Ectodermal cell (in vitro differentiated cells): ENCODE measurements around the gene FGFR3.
"Not testable (repeated sequence)": the region's sequence is repeated elsewhere in the genome, so short reads cannot be mapped to it uniquely, and the experiment has no call there.

Experiments
- H3K27ac ChIP-seq: 2 replicates; pipeline ENCODE4 v1.7.0; 2013; ENCODE audit warnings: mild to moderate bottlenecking, low read depth, low read length; ENCODE audit not compliant: insufficient read depth, poor library complexity, severe bottlenecking
- H3K27me3 ChIP-seq: 2 replicates; pipeline ENCODE4 v1.7.0; 2013; ENCODE audit warnings: mild to moderate bottlenecking, low read length; ENCODE audit not compliant: insufficient read depth, control insufficient read depth, poor library complexity, severe bottlenecking
- H3K36me3 ChIP-seq: one replicate; pipeline ENCODE4 v1.7.0; 2013; ENCODE audit warnings: low read length; ENCODE audit not compliant: control insufficient read depth, insufficient read depth
- H3K4me1 ChIP-seq: one replicate; pipeline ENCODE4 v1.7.0; 2013; ENCODE audit warnings: low read length; ENCODE audit not compliant: control insufficient read depth, insufficient read depth
- H3K4me3 ChIP-seq: 2 replicates; pipeline ENCODE4 v1.7.0; 2013; ENCODE audit warnings: low read depth, low read length, control low read depth; ENCODE audit not compliant: insufficient read depth
- H3K9me3 ChIP-seq: 2 replicates; pipeline ENCODE4 v1.7.0; 2013; ENCODE audit warnings: mild to moderate bottlenecking, low read length, moderate library complexity; ENCODE audit not compliant: control insufficient read depth
- WGBS, 2 experiments: methylation state at CpG; one replicate each; pipeline ENCODE4 v1.1.7; 2013; ENCODE audit warnings: missing lambda C conversion rate in 2 of 2; 5-methylcytosine and 5-hydroxymethylcytosine counted together

Gene FGFR3

DNA sequence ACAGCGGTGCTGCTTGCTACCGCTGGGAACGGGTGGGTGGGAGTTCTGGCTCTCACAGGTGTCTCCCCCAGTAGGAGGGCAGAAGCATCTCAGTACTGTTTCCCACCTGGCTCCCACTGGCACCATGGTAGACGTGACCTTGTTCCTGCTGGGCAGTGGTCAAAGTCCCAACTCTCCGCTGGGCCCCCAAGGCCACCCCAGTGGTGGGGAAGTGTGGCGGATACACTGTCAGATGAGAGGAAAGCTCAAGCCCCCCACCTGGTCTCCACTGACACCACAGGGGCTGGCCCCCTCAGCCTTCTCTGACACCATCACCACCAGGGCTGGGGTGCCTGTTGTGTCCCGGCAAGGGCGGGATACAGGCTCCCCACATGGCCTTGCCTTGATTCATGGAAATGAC lies 38.2 kb downstream of the FGFR3 start:
- WGBS, 2 experiments: 94 to 97% methylated on average over 8 of the region's 8 CpGs
- Histone ChIP-seq H3K36me3 (peaks cover 6% of the 10 kb centered on the region), H3K27ac (no peak overlapping the region), H3K4me1 (peaks cover 5% of the 10 kb centered on the region), H3K9me3 (no peaks in the 10 kb centered on the region), H3K4me3 (no peak overlapping the region), H3K27me3 (no peaks in the 10 kb centered on the region)

GRCh38 chr4:1832690-1833089 lies 39.6 kb downstream of the FGFR3 start:
- no peaks in the 10 kb centered on the region for H3K27me3 ChIP-seq
- H3K4me3 ChIP-seq: no peak overlapping the region
- WGBS, 2 experiments: 96 to 97% methylated on average over 18 of the region's 18 CpGs
- H3K4me1 ChIP-seq: no peaks in the 10 kb centered on the region
- no peaks in the 10 kb centered on the region for H3K9me3 ChIP-seq
- H3K27ac ChIP-seq: no peak overlapping the region
- no peaks in the 10 kb centered on the region for H3K36me3 ChIP-seq

GRCh38 chr4:1833307-1834046 lies 40.4 kb downstream of the FGFR3 start:
- no peaks in the 10 kb centered on the region for H3K36me3 ChIP-seq
- 94 to 95% methylated on average over 14 of the region's 14 CpGs for WGBS, 2 experiments

GRCh38 chr4:1834047-1834775 lies 41.1 kb downstream of the FGFR3 start:
- H3K36me3 ChIP-seq: no peaks in the 10 kb centered on the region
- no peaks in the 10 kb centered on the region for H3K9me3 ChIP-seq
- H3K4me1 ChIP-seq: no peaks in the 10 kb centered on the region
- H3K27ac ChIP-seq: no peak overlapping the region
- no peaks in the 10 kb centered on the region for H3K27me3 ChIP-seq
- H3K4me3 ChIP-seq: no peak overlapping the region
- 93 to 96% methylated on average over 21 of the region's 21 CpGs for WGBS, 2 experiments

More at GRCh38 chr4:1833307-1834046, 40.4 kb downstream of the FGFR3 start:
- no peak overlapping the region for H3K27ac ChIP-seq
- H3K4me1 ChIP-seq: no peaks in the 10 kb centered on the region
- H3K4me3 ChIP-seq: no peak overlapping the region
- H3K27me3 ChIP-seq: no peaks in the 10 kb centered on the region
- no peaks in the 10 kb centered on the region for H3K9me3 ChIP-seq

- WGBS, 2 experiments: 91 to 93% methylated on average over 7 of the region's 8 CpGs
- H3K4me1 ChIP-seq, H3K27me3 ChIP-seq, H3K9me3 ChIP-seq, H3K36me3 ChIP-seq, H3K27ac ChIP-seq, H3K4me3 ChIP-seq: not testable (repeated sequence)
Measured at GRCh38 chr4:1835836-1836235, 42.7 kb downstream of the FGFR3 start.

- WGBS, 2 experiments: 94 to 96% methylated on average over 7 of the region's 7 CpGs
- no peak overlapping the region for H3K27ac ChIP-seq
- no peaks in the 10 kb centered on the region for H3K27me3 ChIP-seq
- H3K36me3 ChIP-seq: no peaks in the 10 kb centered on the region
- H3K4me1 ChIP-seq: no peaks in the 10 kb centered on the region
- no peaks in the 10 kb centered on the region for H3K9me3 ChIP-seq
- H3K4me3 ChIP-seq: no peak overlapping the region
Measured at GRCh38 chr4:1836650-1837049, 43.6 kb downstream of the FGFR3 start.

DNA sequence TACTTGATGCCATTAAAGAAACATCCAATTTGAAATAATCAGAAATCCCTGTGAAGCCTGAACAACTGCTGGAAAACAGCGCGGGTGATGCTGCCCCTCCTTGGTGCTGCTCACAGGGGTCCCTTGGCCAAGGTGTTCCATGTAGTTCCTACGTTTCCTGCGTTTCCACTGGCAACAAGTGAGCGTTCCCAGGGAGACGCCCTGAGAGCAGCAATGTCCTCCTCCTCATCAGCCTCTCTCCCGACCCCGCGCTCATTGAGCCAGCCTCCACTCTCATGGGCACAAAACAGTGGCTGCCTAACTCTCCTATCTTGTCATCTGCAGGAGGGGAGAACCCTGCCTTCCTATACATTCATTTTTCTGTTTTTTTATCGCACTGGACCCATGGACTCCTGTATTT lies 44.0 kb downstream of the FGFR3 start:
- H3K9me3 ChIP-seq: no peaks in the 10 kb centered on the region
- no peak overlapping the region for H3K27ac ChIP-seq
- H3K4me1 ChIP-seq: no peaks in the 10 kb centered on the region
- H3K36me3 ChIP-seq: no peaks in the 10 kb centered on the region
- 95% methylated on average over 10 of the region's 10 CpGs for WGBS, 2 experiments
- no peaks in the 10 kb centered on the region for H3K27me3 ChIP-seq
- no peak overlapping the region for H3K4me3 ChIP-seq

DNA sequence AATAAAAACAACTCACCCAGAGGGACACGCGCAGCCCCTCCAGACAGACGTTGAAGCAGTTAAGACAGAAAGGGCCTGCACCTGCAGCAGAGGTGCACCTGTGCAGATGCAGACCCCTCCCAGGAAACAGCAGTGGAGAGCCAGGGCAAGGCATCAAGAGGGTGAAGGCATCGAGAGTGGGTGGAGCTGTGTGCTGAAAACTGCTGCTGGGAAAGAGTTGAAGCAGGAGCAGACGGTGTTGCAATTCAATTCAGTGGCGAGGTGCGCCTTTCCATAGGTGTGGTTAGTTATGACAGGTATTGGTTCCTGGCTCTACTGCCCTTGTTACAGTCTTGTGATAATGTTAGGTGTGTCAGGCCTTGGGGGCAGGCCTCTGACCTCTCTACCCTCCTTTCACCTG lies 46.2 kb downstream of the FGFR3 start:
- H3K36me3 ChIP-seq: peaks cover 6% of the 10 kb centered on the region

DNA sequence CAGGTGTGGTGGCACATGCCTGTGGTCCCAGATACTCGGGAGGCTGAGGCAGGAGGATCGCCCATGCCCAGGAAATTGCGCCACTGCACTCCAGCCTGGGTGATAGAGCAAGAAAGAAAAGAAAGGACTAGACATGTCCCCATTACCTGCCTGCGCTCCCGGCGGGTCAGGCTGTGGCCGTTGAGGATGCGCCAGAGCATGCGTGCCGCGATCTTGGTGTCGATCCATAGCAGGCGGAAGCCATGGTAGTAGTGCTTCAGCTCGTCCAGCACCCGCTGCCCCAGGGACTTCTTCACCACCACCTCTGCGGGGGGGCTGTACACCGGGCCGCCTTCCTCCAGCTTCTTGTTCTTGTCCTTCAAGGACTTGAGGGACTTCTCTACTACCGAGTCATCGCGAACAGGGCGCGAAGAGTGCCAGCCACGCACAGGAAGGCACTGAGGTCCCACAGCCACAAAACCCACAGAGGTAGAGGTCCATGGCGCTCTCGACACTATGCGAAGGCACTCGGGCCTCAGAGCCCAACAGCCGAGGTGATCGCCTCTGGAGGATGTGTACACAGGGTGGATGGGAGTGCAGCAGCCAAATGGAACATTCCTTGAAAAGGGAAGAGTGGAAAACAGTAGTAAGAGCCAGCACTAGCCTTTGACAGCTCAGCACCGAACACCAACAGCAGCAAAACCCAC lies 48.3 kb downstream of the FGFR3 start:
- Histone ChIP-seq H3K36me3 (peaks cover 6% of the 10 kb centered on the region), H3K27me3 (no peaks in the 10 kb centered on the region), H3K9me3 (no peaks in the 10 kb centered on the region), H3K4me3 (no peak overlapping the region), H3K27ac (no peak overlapping the region), H3K4me1 (no peaks in the 10 kb centered on the region)
- 92 to 94% methylated on average over 31 of the region's 31 CpGs for WGBS, 2 experiments

More for the DNA sequence above, 46.2 kb downstream of the FGFR3 start:
- H3K4me1 ChIP-seq: no peaks in the 10 kb centered on the region
- H3K9me3 ChIP-seq: no peaks in the 10 kb centered on the region
- no peaks in the 10 kb centered on the region for H3K27me3 ChIP-seq
- H3K27ac ChIP-seq: no peak overlapping the region
- no peak overlapping the region for H3K4me3 ChIP-seq
- WGBS, 2 experiments: 98% methylated on average over 7 of the region's 7 CpGs

- Histone ChIP-seq H3K36me3 (peaks cover 6% of the 10 kb centered on the region), H3K9me3 (no peaks in the 10 kb centered on the region), H3K27ac (no peak overlapping the region), H3K4me3 (no peak overlapping the region), H3K27me3 (no peaks in the 10 kb centered on the region), H3K4me1 (no peaks in the 10 kb centered on the region)
- 94 to 97% methylated on average over 9 of the region's 9 CpGs for WGBS, 2 experiments
Measured at GRCh38 chr4:1841887-1842210, 48.8 kb downstream of the FGFR3 start.
